Right lobe of liver (tissue), 6 donors: ENCODE data around the gene LRRC75A. TPM values are rescaled to one million over a fixed set of nuclear protein-coding genes. Genes with fewer than 3 reads are reported as not detected.

ENCODE experiments used
- ATAC-seq, 4 donors: fragments of 200-7000 bp; cut with Tn5 transposase; one replicate each; pipeline ENCODE4 v1.9.1; 2020; ENCODE audit warnings: mild to moderate bottlenecking in 4 of 4, moderate library complexity in 4 of 4
- DNase-seq, 3 donors: peaks; one replicate each; pipeline ENCODE4 v3.0.0-alpha.2; 2020
- H3K27ac ChIP-seq, 3 donors: fragments of 200-600 bp; one replicate each; pipeline ENCODE4 v1.8.0; 2022
- H3K27me3 ChIP-seq, 2 donors: fragments of 200-600 bp; one replicate each; pipeline ENCODE4 v1.8.0; 2022
- H3K36me3 ChIP-seq, 4 donors: fragments of 200-600 bp; sonication (generic) in 1 of 4; one replicate each; pipeline versions ENCODE4 v1.5.1 to v1.8.0; 2017 to 2022; ENCODE audit warnings: control low read depth in 1 of 4
- H3K4me1 ChIP-seq, 4 donors: fragments of 200-600 bp; sonication (generic) in 1 of 4; one replicate each; pipeline versions ENCODE4 v1.5.1 to v1.8.0; 2017 to 2022; ENCODE audit warnings: control low read depth in 1 of 4
- H3K4me3 ChIP-seq, 3 donors: fragments of 200-600 bp; one replicate each; pipeline ENCODE4 v1.8.0; 2022
- H3K9me3 ChIP-seq, 4 donors: fragments of 200-600 bp; sonication (generic) in 1 of 4; one replicate each; pipeline versions ENCODE4 v1.5.1 to v1.8.0; 2017 to 2022; ENCODE audit warnings: control low read depth in 1 of 4
- CTCF ChIP-seq, 4 donors: fragments of 200-600 bp in 3 of 4; fragments of 450-650 bp in 1 of 4; IDR thresholded peaks; one replicate each; pipeline versions ENCODE4 v1.5.1 to v1.8.0; 2016 to 2022; ENCODE audit warnings: antibody characterized with exemption in 4 of 4, mild to moderate bottlenecking in 2 of 4
- POLR2A ChIP-seq: fragments of 450-650 bp; IDR thresholded peaks from one replicate; pipeline ENCODE4 v1.6.1; 2017; ENCODE audit warnings: antibody characterized with exemption, mild to moderate bottlenecking
- whole genome bisulfite sequencing: methylation state at CpG from one replicate; pipeline ENCODE4 v1.1.6; 2018; ENCODE audit warnings: low coverage, low lambda C conversion rate; ENCODE audit not compliant: insufficient coverage; ENCODE audit errors: missing lambda C conversion rate; 5-methylcytosine and 5-hydroxymethylcytosine counted together
- intact Hi-C, 2 donors: fragments of 100-400 bp; cut with DNase I; formaldehyde crosslinking; loops; one replicate each; pipeline versions ENCODE4 v1.11.2 to v1.14.1; 2022
- total RNA-seq, 6 experiments: library from RNA; depleted of rRNA in 2 of 6; stranded (reverse); fragments of >200 nt in 2 of 6; fragmentation: NEBNext Ultra II Directional in 3 of 6; extraction: Animal tissue kit (Norgen Biotek cat#: 25700) in 3 of 6; gene quantifications; one replicate each; pipeline versions ENCODE4 v1.1.0 to v1.2.4, GENCODE V29; 2016 to 2023
- donor health status: DM: no; HTN: yes; CAD: no.
- donor health status: DM: no; HTN: no; CAD: no.
- donor health status: DM: no; HTN: no; CAD: no.
- donor health status: DM: no; HTN: yes; CAD: no.
- donor health status: DM: no; HTN: yes; CAD: no.

The LRRC75A gene
- total RNA-seq, 6 experiments from 2014 or later, result 0.12 to 0.62 (median 0.22) TPM

- no peak for TF ChIP-seq POLR2A
- no peak for TF ChIP-seq CTCF (IDR thresholded peaks at IDR 0.05)
- 66% methylated on average over 11 of the region's 12 CpGs for WGBS
- ATAC-seq (no peak), DNase-seq (no peak)
- Histone ChIP-seq H3K36me3 (no peaks in the 10 kb centered on the region), H3K9me3 (no peaks in the 10 kb centered on the region), H3K27ac (no peak overlapping the region), H3K4me3 (no peak overlapping the region), H3K4me1 (no peaks in the 10 kb centered on the region), H3K27me3 (no peaks in the 10 kb centered on the region)
- intact Hi-C loops, result no loop called here
Observed at GRCh38 chr17:16496820-16497489, 5.0 kb upstream of the LRRC75A start.

- H3K27ac ChIP-seq, result no peak overlapping the region
- no peaks in the 10 kb centered on the region for H3K36me3 ChIP-seq
- TF ChIP-seq POLR2A (no peak), CTCF (IDR thresholded peaks at IDR 0.05) (no peak)
- 40% methylated on average over 6 of the region's 12 CpGs for WGBS
- H3K27me3 ChIP-seq, result no peaks in the 10 kb centered on the region
- intact Hi-C loops, result no loop called here
- H3K4me1 ChIP-seq, result peaks cover 0 to 4% (median 0%) of the 10 kb centered on the region in 4 donors
- ATAC-seq (peak in 1 of 4 donors; percentile 52), DNase-seq (no peak)
- no peaks in the 10 kb centered on the region for H3K9me3 ChIP-seq
- no peak overlapping the region for H3K4me3 ChIP-seq
Observed at GRCh38 chr17:16495980-16496819, 4.2 kb upstream of the LRRC75A start.

GRCh38 chr17:16495561-16495960 is 3.6 kb upstream of the LRRC75A start:
- DNase-seq (no peak), ATAC-seq (no peak)
- no peaks in the 10 kb centered on the region for H3K9me3 ChIP-seq
- peaks cover 0 to 5% (median 0%) of the 10 kb centered on the region in 4 donors for H3K4me1 ChIP-seq
- no peaks in the 10 kb centered on the region for H3K36me3 ChIP-seq
- H3K27ac ChIP-seq, result no peak overlapping the region
- TF ChIP-seq CTCF (IDR thresholded peaks at IDR 0.05) (no peak), POLR2A (no peak)
- 68% methylated on average over 4 of the region's 4 CpGs for WGBS
- H3K27me3 ChIP-seq, result no peaks in the 10 kb centered on the region
- intact Hi-C loops, result no loop called here
- no peak overlapping the region for H3K4me3 ChIP-seq

GRCh38 chr17:16494059-16494458 is 2.1 kb upstream of the LRRC75A start:
- DNase-seq (no peak), ATAC-seq (no peak)
- Histone ChIP-seq H3K27ac (no peak overlapping the region), H3K36me3 (no peaks in the 10 kb centered on the region), H3K9me3 (no peaks in the 10 kb centered on the region), H3K4me3 (no peak overlapping the region), H3K4me1 (peaks cover 0 to 5% (median 0%) of the 10 kb centered on the region in 4 donors), H3K27me3 (no peaks in the 10 kb centered on the region)
- WGBS, result 36% methylated on average over 1 of the region's 1 CpG
- TF ChIP-seq CTCF (IDR thresholded peaks at IDR 0.05) (no peak), POLR2A (no peak)
- intact Hi-C loops, result no loop called here
